ENCODE data around the gene ELMO3. TPM values are rescaled to one million over a fixed set of nuclear protein-coding genes. Genes with fewer than 3 reads are reported as not detected.

ELMO3 gene
- total and polyA plus RNA-seq, 2 donors (not counting 3 experiments of a cell fraction or from before 2014, with no cell fraction given): 3.9 to 5.7 TPM

DNA sequence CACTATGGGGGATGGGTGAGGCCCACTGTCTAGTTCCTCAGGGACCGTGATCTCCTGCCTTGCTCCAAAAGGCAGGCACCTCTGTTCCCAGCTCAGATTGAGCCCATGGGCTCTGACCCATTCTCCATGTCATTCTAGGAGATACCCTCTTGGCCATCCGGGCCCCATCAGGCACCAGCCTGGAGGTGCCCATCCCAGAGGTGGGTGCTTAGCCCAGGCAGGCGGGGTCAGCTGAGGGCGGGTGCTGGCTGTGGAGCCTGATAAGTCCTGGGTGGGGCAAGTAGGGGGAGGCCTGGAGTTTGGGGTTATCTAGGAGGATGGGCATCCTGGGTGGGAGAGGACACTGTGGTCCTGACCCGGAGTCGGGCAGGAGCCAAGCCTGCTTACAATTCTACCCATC lies 4.7 kb upstream of the ELMO3 start:
- Histone ChIP-seq H3K4me2 (ENCODE audit: insufficient read depth, low read length) (peak overlapping the region; percentile 69), H3K4me1 (ENCODE audit: control insufficient read depth, extremely low read depth, insufficient read depth, low read length) (peaks cover 38% of the 10 kb centered on the region), H3K79me2 (ENCODE audit: control insufficient read depth, insufficient read depth, low read length) (peaks cover 46% of the 10 kb centered on the region), H3K36me3 (ENCODE audit: control insufficient read depth in 2 of 2, extremely low read depth in 1 of 2, insufficient read depth in 2 of 2, low read length in 2 of 2) (peaks cover 19 to 38% of the 10 kb centered on the region in 2 experiments), H4K20me1 (replicated peaks; ENCODE audit: control insufficient read depth, extremely low read depth, insufficient read depth, low read length) (no peaks in the 10 kb centered on the region), H3K9ac (replicated peaks; ENCODE audit: extremely low read depth, insufficient read depth, low read length) (no peak overlapping the region), H3K27me3 (ENCODE audit: control insufficient read depth in 2 of 2, insufficient read depth in 2 of 2, low read length in 2 of 2) (no peaks in the 10 kb centered on the region), H3K9me1 (replicated peaks; ENCODE audit: control insufficient read depth, extremely low read depth, insufficient read depth, low read length) (no peaks in the 10 kb centered on the region), H3K27ac (ENCODE audit: insufficient read depth, low read depth, low read length) (peak overlapping the region; percentile 8), H2AFZ (ENCODE audit: low read depth, low read length) (no peak overlapping the region), H3K9me3 (replicated peaks; ENCODE audit: control insufficient read depth, insufficient read depth, low read length) (no peaks in the 10 kb centered on the region), H3K4me3 (replicated peaks in 1 of 3; ENCODE audit: insufficient read depth in 1 of 3, low read depth in 1 of 3, low read length in 3 of 3) (no peak overlapping the region)
- intact Hi-C loops (cut with micrococcal nuclease): loop anchor here (5.0 to 10.0 kb wide), 2 partner anchors 33 to 201 kb away; partner anchors contain the start of genes TMEM208 and TPPP3
- POLR2A ChIA-PET: no interaction called here
- dilution Hi-C loops (cut with MboI; ENCODE audit: extremely low pct_ligation_motif_present, low sequenced_read_pairs): no loop called here
- no TSS peak for BruUV-seq (replicated peaks)
- no peak for FAIRE-seq
- TF ChIP-seq GATA2 (IDR thresholded peaks at IDR 0.05; ENCODE audit: insufficient read depth, insufficient read length, low read depth, low read length): no peak
- TF ChIP-seq, protein P1, sequence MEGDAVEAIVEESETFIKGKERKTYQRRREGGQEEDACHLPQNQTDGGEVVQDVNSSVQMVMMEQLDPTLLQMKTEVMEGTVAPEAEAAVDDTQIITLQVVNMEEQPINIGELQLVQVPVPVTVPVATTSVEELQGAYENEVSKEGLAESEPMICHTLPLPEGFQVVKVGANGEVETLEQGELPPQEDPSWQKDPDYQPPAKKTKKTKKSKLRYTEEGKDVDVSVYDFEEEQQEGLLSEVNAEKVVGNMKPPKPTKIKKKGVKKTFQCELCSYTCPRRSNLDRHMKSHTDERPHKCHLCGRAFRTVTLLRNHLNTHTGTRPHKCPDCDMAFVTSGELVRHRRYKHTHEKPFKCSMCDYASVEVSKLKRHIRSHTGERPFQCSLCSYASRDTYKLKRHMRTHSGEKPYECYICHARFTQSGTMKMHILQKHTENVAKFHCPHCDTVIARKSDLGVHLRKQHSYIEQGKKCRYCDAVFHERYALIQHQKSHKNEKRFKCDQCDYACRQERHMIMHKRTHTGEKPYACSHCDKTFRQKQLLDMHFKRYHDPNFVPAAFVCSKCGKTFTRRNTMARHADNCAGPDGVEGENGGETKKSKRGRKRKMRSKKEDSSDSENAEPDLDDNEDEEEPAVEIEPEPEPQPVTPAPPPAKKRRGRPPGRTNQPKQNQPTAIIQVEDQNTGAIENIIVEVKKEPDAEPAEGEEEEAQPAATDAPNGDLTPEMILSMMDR (IDR thresholded peaks at IDR 0.05; ENCODE audit: extremely low read depth in 1 of 2, insufficient read depth in 1 of 2, low read depth in 1 of 2, low read length in 2 of 2): no peak
- TF ChIP-seq JUN (IDR thresholded peaks at IDR 0.05; ENCODE audit: borderline replicate concordance, insufficient read depth, insufficient read length, low read depth): no peak
- TF ChIP-seq, protein P2, sequence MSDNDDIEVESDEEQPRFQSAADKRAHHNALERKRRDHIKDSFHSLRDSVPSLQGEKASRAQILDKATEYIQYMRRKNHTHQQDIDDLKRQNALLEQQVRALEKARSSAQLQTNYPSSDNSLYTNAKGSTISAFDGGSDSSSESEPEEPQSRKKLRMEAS (IDR thresholded peaks at IDR 0.05; ENCODE audit: insufficient read depth, insufficient read length): no peak
- TF ChIP-seq POLR2AphosphoS5 (IDR thresholded peaks at IDR 0.05; ENCODE audit: insufficient read depth, low read depth, low read length): no peak
- TF ChIP-seq FOS (IDR thresholded peaks at IDR 0.05; ENCODE audit: borderline replicate concordance, insufficient read depth, low read length): no peak
- no peak for TF ChIP-seq MYC (IDR thresholded peaks at IDR 0.05; ENCODE audit: low read depth, low read length)
- TF ChIP-seq EZH2 (IDR thresholded peaks at IDR 0.05; ENCODE audit: borderline replicate concordance, low read depth, low read length, severe bottlenecking): no peak
- TF ChIP-seq POLR2A (IDR thresholded peaks at IDR 0.05; ENCODE audit: low read depth, low read length): no peak
- CTCF ChIA-PET: interaction anchor here (1.1 to 1.3 kb wide), 2 partner anchors 9 to 10 kb away, joined by 3 read pairs; no protein-coding TSS in a partner anchor
- DNase-seq (ENCODE audit: low read depth, low spot score): no peak

Measured in endothelial cell of umbilical vein (primary cell).